Measurements from ENCODE around the gene MAG. TPM values are rescaled to one million over a fixed set of nuclear protein-coding genes. Genes with fewer than 3 reads are reported as not detected.

The MAG gene
- total and polyA plus RNA-seq, 9 of the 15 experiments (the other 6 are each of a cell fraction or from before 2014, with no cell fraction given): 0.11 to 10.0 (median 1.6) TPM

DNA sequence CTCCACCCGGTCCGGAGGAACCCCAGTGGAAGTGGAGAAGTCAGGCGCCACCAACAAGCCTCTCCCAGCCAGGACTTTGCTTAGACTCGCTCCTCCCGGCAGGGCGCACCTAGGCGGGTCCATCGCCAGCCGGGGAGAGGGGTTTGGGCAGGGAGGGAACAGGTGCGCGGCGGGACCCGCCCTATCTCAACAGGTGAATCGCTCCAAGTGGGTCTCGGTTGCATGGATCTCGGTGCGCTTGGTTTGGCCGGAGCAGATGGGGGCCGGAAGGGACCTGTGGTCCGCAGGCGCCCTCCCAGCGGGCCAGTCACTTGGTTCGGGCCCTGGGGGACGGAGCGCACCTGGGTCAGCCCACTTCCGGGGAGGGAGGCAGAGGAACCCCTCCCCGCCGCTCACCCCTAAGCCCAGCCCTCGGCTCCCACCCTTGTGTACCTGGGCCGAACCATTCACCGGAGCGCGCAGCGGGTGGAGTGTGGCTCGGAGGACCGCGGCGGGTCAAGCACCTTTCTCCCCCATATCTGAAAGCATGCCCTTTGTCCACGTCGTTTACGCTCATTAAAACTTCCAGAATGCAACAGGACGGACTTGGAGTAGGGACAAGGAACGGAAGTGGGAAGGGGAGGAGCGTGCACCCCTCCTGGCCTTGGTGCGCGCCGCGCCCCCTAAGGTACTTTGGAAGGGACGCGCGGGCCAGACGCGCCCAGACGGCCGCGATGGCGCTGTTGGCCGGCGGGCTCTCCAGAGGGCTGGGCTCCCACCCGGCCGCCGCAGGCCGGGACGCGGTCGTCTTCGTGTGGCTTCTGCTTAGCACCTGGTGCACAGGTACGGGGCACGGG, 43.4 kb upstream of the MAG start, which contains the start of gene LSR (continued):
- TF ChIP-seq HNRNPL (IDR thresholded peaks at IDR 0.05; ENCODE audit: low read depth, low read length): peak; percentile 87; the same call in 1 of the 2 replicates
- TF ChIP-seq CBFB (CRISPR knock-in tag; IDR thresholded peaks at IDR 0.05): peak; percentile 74
- TF ChIP-seq ATF4 (CRISPR knock-in tag; IDR thresholded peaks at IDR 0.05): no peak
- no peak for TF ChIP-seq KAT2B (IDR thresholded peaks at IDR 0.05; ENCODE audit: low read depth, low read length)
- no peak for TF ChIP-seq ZNF174 (CRISPR knock-in tag; IDR thresholded peaks at IDR 0.05)
- peak in 1 of 2 experiments; percentile 83; a peak in 1 of 4 replicates for TF ChIP-seq KDM4B (IDR thresholded peaks at IDR 0.05; ENCODE audit: borderline replicate concordance in 2 of 2, low read depth in 1 of 2)
- no peak for TF ChIP-seq BACH1 (tag; IDR thresholded peaks at IDR 0.05)
- TF ChIP-seq ZNF586 (CRISPR knock-in tag; conservative IDR thresholded peaks at IDR 0.05): no peak
- peak; percentile 85 for TF ChIP-seq SMAD4 (CRISPR knock-in tag; conservative IDR thresholded peaks at IDR 0.05)
- TF ChIP-seq, protein P1, sequence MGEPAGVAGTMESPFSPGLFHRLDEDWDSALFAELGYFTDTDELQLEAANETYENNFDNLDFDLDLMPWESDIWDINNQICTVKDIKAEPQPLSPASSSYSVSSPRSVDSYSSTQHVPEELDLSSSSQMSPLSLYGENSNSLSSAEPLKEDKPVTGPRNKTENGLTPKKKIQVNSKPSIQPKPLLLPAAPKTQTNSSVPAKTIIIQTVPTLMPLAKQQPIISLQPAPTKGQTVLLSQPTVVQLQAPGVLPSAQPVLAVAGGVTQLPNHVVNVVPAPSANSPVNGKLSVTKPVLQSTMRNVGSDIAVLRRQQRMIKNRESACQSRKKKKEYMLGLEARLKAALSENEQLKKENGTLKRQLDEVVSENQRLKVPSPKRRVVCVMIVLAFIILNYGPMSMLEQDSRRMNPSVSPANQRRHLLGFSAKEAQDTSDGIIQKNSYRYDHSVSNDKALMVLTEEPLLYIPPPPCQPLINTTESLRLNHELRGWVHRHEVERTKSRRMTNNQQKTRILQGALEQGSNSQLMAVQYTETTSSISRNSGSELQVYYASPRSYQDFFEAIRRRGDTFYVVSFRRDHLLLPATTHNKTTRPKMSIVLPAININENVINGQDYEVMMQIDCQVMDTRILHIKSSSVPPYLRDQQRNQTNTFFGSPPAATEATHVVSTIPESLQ (CRISPR knock-in tag; IDR thresholded peaks at IDR 0.05): no peak; the same call in 1 of the 2 replicates
- 0 out of 2 replicates have a peak, but pooled peaks have one; percentile 35 for TF ChIP-seq L3MBTL2 (IDR thresholded peaks at IDR 0.05)
- TF ChIP-seq POLR2AphosphoS5 (IDR thresholded peaks at IDR 0.05; ENCODE audit: control insufficient read depth, insufficient read depth, low read depth, low read length): peak; percentile 73; the same call in 1 of the 2 replicates
- TF ChIP-seq HINFP (tag; conservative IDR thresholded peaks at IDR 0.05; ENCODE audit: low read depth): no peak
- no peak for TF ChIP-seq USF2 (CRISPR knock-in tag; IDR thresholded peaks at IDR 0.05)
- TF ChIP-seq MAFG (tag; conservative IDR thresholded peaks at IDR 0.05): no peak
- no peak for TF ChIP-seq HMG20B (CRISPR knock-in tag; IDR thresholded peaks at IDR 0.05)
- peak; percentile 100 for TF ChIP-seq ATF7 (IDR thresholded peaks at IDR 0.05)
- TF ChIP-seq ZNF778 (CRISPR knock-in tag; IDR thresholded peaks at IDR 0.05): no peak
- TF ChIP-seq SREBF2 (CRISPR knock-in tag; IDR thresholded peaks at IDR 0.05): no peak
- TF ChIP-seq DACH1 (IDR thresholded peaks at IDR 0.05; ENCODE audit: partially characterized antibody): no peak
- TF ChIP-seq ZNF165 (CRISPR knock-in tag; IDR thresholded peaks at IDR 0.05; ENCODE audit: borderline replicate concordance): no peak
- no peak for TF ChIP-seq BRD4 (IDR thresholded peaks at IDR 0.05)
- no peak for TF ChIP-seq CREB1 (IDR thresholded peaks at IDR 0.05)
- no peak for TF ChIP-seq CREB1 (CRISPR knock-in tag; IDR thresholded peaks at IDR 0.05)

Measured in K562 (cell line).